Activated CD8-positive, alpha-beta memory T cell treated with anti-CD3 and anti-CD28 coated beads, Interleukin-2, amount 50 U/mL, for 24 hours (primary cell): ENCODE measurements around the gene UIMC1.
"Not testable (repeated sequence)": the region's sequence is repeated elsewhere in the genome, so short reads cannot be mapped to it uniquely, and the experiment has no call there.

Source experiments
- DNase-seq: peaks from one replicate; pipeline ENCODE4 v3.0.0-alpha.2; 2020; ENCODE audit errors: extremely low read depth

UIMC1 gene

DNA sequence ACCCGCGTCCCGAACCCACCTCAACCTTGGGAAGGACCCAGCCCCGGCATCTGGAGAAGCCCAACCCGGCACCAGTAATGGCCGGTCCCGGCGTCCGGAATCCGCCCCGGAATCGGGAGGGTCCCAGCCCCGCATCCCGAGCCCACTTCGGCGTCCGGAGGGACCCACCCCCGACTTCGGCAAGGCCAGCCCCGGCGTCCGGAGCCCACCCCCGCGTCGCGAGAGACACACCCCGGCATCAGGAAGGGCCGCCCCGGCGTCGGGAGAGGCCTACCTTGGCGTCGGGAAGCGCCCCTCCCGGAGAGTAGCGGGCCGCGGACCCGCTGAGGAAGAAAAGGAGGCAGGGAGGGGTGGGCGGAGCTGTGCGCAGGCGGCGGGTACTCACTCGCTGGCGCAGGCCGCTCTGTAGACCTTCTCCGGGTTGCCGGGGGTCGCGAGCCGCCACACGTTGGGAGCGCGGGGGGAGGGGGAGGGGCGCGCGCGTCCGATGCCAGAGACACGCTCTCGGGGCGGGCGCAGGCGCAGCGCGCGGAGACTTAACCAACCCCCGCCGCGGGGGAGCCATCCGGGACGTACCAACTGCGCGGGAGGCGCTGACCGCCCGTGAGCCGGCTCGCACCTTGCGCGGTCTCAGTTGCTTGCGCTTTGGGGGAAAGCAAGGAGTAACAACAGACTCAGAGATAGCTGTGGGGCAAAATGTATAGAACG lies at the start of gene UIMC1:
UIMC1 (minus strand) TSS at position 515 of the 708 bp plus-strand sequence. CDS start 24,164 bp downstream, outside the sequence.
- DNase-seq = peak; percentile 74

DNA sequence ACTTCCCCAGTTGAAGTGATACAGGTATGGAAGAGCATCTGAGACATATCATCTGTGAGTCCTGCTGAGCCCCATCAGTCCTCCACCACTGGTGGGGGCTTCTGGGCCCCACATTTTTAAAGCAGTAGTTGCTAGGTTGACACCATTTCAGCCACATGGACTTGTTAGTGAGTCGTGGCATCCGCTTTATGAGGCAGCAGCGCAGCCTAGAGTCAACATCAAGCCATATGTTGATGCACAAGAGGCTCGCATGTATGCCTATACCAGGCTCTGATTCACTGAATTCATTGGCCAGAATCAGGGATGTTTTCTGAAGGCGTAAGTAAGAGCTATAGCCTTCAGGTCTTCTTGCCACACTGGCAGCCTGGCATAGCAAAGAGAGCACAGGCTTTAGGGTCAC lies 42.7 kb upstream of the UIMC1 start:
- no peak for DNase-seq

DNA sequence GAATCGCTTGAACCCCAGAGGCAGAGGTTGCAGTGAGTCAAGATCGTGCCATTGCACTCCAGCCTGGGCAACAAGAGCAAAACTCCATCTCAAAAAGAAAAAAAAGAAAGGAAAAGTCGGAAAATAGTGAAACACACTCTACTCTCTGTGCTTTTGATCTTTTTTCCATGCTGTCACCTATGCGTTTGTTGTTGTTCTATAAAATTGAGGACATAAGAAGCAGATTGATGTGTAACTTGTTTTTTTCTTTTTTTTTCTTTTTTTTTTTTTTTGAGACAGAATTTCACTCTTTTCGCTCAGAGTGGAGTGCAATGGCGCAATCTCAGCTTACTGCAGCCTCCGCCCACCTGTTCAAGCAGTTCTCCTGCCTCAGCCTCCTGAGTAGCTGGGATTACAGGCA lies 42.0 kb upstream of the UIMC1 start:
- DNase-seq = not testable (repeated sequence)

DNA sequence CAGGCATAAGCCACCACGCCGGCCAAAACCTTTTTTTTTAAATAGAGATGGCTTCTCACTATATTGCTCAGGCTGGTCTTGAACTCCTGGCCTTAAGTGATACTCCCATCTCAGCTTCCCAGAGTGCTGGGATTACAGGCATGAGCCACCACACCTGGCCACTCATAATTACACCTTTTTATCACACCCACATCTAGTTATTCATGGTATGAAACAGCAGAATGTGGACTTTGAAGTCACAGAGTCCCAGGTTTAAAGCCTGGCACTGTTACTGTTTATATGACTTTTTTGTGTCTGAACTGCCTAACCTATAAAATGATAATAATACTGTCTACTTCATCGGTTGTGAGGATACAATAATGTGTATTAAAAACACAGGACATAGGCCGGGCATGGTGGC lies 39.1 kb upstream of the UIMC1 start:
- DNase-seq = no peak

DNA sequence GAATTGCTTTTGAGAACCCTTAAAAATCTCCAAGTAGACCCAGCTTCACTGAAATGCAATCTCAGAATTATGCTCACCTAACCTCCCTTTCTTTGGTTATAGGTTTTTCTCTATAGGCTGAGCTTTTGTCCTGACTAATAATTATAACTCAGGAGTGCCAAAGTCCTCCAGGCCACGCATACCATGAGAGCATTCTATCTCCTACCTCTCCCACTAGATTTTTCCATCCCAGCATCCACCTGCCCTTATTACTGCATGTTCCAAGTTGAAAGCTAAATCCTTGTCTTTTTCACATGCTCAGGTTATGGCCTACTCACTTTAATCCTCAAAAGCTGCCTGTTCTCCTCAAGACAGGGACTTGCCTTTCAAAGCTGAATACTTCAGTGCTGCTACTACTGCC lies 38.1 kb upstream of the UIMC1 start:
- no peak for DNase-seq

DNA sequence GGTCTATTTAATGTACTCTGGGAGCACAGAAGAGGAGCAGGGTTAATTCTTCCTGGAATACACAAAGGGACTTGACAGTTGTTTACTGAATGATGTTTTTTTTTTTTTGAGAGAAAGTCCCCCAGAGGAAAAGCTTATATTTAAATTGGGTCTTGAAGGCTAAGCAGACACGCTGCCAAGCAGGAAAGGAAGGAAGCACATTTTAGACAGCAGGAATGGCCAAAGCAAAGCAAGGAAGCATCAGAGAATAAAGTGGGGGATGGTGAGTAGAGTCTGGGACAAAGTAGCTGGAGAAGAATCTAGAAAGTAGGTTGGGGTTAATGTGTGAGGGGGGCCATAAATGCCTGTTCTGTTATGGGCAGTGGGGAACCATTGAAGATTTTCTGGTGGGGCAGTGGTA lies 37.4 kb upstream of the UIMC1 start:
- DNase-seq = no peak

DNA sequence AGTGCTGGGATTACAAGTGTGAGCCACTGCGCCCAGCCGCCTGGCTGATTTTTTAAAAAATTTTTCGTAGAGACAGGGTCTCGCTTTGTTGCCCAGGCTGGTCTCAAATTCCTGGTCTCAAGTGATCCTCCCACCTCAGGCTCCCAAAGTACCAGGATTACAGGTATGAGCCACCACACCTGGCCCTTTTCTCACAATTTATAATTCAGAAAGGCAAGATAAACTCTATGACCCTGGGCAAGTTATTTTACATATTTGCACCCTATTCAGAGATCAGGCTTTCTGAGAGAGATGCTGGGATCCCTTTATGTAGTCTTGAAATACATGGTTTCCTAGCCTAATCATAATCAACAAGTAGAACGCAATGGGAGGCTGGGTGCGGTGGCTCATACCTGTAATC lies 36.5 kb upstream of the UIMC1 start:
- no peak for DNase-seq

DNA sequence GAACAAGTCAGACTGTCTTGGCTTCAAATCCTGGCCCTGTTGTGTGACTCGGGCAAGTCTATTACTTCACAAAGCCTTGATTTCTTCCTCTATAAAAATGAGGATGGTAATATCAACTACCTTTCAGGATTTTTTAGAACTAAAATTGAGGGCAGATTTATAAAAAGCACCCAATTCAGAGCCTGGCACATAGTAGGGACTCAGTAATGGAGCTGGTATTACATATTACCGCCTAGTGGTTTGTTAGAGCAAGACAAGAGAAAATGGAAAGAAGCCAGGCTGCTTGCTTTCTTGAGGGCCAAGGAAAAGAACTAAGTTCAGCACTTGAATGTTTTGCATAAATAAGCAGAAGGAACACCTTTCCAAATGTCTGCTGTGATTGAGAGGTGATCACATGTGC lies 35.4 kb upstream of the UIMC1 start:
- DNase-seq = no peak

DNA sequence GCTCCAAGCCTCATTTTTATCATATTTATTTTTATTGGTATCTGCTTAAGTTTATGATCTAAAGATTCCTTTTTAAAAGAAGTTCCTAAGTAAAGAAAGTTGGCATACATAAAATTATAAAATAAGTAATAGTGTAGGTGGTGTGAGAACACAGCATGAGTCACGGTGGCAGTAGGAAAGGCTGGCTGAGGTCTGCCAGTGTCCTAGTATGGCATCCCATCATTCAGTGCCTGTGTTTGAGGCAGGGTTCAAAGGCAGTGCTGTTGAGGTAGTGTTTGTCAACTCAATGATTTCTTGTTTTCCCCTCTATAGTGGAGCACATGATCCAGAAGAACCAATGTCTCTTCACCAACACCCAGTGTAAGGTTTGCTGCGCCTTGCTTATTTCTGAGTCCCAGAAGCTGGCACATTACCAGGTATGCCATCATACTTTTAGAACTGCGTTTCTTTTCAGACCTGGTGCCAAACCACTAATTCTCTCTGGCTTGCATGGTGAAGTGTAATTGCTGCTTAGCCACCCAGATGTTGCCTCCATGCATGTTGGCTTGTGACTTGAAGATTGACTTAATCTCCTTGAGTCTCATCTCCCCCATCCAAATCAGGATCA lies 34.3 kb upstream of the UIMC1 start:
- no peak for DNase-seq

DNA sequence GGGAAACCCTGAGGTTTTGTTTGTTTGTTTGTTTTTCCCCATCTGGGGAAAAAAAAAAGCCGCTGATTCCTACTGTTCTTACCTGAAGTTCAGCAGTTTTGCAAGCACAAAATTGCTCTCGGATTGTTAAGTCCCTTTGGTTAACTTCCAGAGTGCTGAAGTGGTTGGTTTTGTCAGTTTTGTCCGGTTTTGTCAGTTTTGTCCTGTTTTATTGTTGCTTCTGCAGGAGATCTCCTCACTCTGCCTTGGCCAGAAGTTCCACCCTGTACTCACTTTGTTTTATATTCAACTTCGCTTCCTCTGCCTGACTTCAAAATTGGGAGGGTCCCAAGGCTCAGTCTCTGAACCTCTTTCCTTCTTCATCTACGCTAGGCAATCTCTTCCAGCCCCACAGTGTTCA lies 30.3 kb upstream of the UIMC1 start:
- DNase-seq = no peak

DNA sequence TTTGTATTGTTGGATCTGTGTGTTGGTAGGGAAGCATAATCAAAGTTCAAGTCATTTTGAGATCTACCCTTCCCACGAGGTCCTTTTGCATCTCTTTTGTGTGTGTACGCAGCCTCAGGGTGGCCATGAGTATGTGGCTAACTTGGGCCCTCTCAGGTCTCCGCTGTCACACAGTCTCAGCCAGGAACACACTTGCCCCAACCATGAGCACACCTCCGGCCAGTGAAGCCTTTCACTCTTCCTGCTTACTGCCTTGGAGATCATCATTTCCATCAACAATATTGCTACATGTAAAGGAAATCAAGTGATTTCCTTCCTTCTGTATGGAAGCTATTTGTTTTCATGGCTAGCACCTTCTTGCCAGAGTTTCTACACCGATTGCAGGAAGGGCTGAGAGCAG lies 29.9 kb upstream of the UIMC1 start:
- no peak for DNase-seq

DNA sequence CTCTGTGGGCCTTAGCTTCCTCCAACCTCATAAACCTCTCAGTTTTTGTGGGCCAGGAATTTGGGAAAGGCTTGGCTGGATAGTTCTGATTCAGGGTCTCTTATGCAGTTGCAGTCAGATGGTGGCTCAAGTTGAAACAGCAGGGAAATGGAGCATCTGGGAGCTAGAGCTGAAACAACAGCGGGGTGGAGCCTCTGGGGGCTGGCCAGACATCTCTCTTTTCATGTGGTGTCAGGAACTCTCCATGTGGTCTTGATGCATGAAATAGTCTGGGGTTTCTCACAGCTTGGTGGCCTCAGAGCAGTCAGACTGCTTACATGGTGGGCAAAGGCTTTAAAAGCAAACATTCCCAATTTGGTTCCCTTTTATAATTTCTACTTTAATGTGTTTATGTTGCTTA lies 29.4 kb upstream of the UIMC1 start:
- no peak for DNase-seq

DNA sequence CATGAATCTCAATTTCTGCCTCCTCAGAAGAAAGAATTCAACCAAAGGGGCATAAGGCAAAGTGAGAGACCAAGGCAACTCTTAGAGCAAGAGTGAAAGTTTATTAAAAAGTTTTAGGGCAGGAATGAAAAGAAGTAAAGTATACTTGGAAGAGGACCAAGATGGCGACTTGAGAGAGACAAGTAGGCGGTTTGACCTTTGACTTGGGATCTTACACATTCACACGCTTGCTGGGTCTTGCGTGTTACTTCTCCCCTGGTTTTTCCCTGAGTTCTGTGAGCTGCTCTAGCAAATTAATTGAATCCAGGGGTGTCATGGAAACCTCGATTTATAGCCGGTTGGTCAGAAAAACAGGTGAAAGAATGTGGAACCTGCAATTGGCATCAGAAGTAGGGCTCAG lies 22.9 kb upstream of the UIMC1 start:
- no peak for DNase-seq

DNA sequence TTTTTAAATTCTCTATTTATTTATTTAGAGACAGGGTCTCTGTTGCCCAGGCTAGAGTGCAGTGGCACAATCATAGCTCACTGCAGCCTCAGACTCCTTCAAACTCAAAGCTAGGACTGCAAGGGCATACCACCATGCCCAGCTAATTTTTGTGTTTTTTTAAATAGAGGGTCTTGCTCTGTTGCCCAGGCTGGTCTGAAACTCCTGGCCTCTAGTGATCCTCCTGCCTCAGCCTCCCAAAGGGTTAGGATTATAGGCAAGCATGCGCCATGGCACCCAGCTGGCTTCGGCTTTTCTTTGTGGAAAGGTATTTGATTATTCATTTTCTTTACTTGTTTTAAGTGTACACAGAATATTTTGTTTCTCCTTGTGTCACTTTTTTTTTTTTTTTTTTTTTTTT lies 21.1 kb upstream of the UIMC1 start:
- no peak for DNase-seq

DNA sequence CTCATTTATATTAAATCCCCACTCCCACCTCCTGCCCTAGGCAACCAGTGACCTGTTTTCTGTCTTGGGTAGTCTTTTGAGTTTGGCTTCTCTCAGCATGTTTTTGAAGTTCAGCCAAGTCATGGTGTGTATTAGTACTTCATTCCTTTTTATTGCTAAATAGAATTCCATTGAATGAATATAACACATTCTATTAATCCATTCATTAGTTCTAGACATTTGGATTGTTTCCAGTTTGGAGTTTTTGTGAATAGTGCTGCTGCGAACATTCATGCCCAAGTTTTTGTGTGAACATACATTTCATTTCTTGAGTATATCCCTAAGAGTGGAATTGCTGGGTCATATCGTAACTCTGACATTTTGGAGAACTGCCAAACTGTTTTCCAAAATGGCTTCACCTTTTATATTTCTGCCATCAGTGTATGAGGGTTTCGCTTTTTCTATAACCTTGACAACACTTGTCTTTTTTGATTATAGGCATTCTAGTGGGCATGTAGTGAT lies 18.6 kb upstream of the UIMC1 start:
- DNase-seq = no peak

DNA sequence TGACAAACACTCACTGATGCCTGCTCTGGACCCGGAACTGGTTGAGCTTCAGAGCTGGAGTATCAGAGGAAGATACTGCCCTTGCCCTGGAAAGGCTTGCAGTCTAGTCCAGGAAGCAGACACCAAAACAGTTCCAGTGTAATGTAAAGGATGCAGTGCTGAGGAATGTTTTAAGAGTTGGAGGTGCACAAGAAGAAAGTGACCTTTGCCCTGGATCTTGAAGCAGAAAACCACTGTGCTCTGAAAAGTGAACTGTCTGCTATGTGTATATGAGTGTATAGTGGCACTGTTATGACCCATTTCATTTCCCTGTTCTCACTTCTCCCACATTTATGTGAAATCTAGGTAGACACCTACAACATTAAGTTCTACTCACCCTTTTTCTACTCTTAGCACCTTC lies 18.0 kb upstream of the UIMC1 start:
- DNase-seq = no peak

DNA sequence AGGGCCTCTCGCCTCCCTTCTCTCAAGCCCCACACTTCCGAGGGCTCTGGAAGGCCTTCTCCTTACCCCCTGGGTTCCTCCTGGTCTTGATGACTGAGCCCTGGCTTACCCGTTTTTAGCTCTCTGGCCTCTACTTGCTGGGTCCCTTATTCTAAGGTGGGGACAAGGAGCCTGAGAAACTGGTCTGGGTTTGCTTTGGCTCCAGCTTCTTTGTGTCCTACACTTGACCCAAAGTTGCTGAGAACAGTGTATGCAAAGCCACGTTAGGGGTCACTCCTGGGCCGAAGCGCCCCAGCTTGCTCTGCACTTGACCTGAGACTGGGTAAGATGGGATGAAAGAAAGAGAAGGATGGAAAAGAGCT lies 16.7 kb upstream of the UIMC1 start:
- no peak for DNase-seq

DNA sequence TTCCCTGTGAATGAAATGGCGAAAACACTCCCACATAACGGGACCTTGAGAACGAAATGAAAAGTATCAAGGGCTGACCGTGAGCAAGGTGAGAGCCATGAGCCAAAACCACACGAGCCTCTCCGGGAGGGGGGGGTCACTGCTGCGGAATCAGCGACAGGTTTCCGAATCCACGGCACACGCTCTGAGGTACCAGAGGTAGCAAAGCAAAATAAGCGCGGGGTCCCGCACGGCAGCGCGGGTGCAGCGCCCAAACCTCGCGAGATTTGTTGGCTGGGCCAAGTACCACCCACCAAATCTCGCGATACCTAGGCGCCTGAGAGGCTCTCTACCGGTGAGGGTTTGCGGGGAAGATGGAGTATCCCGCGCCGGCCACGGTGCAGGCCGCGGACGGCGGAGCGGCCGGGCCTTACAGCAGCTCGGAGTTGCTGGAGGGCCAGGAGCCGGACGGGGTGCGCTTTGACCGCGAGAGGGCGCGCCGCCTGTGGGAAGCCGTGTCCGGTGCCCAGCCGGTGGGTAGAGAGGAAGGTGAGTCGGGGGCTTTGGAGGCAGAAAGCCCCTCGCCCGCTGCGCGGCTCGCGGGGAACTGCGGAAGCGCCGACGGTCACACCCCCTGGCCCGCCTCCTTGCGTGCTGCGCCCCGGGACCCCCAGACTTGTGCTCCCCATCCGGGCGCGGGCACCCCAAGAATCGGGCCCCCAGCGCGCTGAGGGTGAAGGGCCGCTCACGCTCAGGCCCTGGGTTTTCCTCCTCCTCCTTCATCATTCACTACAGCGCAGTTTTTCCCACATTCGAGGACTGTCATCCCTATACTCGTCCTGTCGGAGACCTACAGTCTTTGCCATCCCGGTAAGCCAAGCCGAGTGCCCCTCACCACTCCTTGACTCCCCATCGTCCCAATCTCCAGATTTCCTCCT lies 16.1 kb upstream of the UIMC1 start, which contains the start of gene ZNF346:
ZNF346 (plus strand) TSS at position 311 of the 917 bp plus-strand sequence; CDS start at position 354, 43 bp downstream.
- peak; percentile 74 for DNase-seq

DNA sequence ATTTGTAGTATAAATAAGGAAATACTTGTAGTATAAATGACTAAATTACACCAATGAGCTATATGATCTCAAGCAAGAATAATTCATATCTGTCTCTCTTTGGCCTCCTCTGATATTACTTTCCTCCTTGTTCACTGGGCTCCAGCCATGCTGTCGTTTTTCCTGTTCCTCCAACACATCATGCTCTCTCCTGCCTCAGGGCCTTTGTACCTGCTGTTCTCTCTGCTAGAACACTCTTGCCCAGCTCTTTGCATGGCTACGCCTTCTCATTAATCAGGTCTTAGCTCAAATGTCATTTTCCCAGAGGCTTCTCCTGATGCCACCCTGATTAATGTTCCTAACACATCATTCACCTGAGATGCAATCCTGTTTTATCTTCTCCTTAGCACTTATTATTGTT lies 13.5 kb upstream of the UIMC1 start:
- no peak for DNase-seq

DNA sequence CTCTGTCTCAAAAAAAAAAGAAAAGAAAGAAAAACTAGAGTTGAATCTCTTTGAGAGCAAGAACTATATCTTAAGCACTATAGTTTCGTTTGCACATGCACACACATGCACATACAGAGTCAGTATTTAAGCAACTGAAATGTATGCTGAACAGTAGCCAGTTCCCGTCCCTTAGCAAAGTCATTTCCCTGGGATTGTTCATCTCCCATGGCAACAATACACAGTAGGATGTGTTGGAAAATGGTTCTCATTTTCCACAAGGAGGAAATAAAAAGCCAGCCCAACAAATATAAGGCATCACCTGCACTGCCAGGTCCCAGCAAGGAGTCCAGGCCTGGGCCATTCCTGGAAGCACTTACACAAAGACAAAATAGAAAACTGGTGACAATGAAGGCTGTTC lies 11.8 kb upstream of the UIMC1 start:
- no peak for DNase-seq

DNA sequence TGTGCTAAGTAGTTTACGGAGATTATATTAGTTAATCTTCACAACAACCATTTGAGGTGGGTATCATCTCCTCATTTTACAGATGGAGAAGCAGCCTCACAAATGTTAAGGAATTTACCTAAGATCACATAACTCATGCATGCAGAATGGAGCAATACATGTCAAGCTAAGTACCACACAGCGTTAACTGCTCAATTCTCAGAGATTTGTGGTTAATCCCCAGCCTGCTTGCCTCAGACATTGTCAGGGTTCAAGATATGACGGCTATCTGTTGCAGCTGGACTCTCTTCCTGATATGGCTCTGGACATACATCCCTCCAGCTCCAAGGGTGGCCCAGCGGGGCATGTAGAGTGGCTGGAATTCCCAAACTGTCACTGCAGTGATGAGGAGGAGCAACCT lies 8.6 kb upstream of the UIMC1 start:
- DNase-seq = no peak

DNA sequence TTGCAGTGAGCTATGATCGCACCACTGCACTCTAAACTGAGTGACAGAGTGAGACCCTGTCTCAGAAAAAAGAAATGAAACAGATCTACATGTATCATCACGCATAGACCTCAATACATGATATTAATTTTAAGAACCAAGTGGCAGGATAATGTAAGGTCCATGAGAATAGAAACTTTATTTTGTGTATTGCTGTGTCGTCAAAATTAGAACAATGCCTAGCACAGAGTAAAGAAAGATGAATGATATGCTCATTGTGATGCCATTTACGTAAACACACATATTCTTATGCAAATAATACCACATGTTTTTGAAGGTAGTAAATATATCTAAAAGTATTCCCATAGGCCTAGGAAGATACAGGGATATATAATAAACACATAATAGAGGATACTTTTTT lies 3.6 kb upstream of the UIMC1 start:
- DNase-seq = no peak

DNA sequence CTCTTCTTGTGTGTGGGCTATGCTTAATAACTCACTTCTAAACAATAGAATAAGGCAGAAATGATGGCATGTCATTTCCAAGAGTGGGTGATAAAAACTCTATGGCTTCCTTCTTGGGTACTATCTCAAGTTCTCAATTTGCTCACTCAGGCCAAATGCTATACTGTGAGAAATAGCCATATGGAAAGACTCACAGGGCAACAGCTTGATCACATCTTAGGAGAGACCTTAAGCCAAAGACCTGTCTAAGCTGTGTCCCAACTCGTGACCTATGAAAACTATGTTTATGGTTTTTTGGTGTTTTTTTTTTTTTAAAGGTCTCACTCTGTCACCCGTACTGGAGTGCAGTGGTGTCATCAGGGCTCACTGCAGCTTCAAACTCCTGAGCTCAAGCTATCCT lies 2.1 kb upstream of the UIMC1 start:
- no peak for DNase-seq
